ENCODE measurements around the gene ACER1. TPM values are rescaled to one million over a fixed set of nuclear protein-coding genes. Genes with fewer than 3 reads are reported as not detected.
"Not testable (repeated sequence)": the region's sequence is repeated elsewhere in the genome, so short reads cannot be mapped to it uniquely, and the experiment has no call there.

ACER1 gene
- total RNA-seq, 1 donor from 2014 or later: 0.14 TPM

- DNase-seq (ENCODE audit: low spot score): no peak
These were observed 23.8 kb upstream of the ACER1 start for GRCh38 chr19:6357174-6357573.

- DNase-seq (ENCODE audit: low spot score): not testable (repeated sequence)
These were observed 22.1 kb upstream of the ACER1 start for GRCh38 chr19:6355321-6356040.

- no peak for DNase-seq (ENCODE audit: low spot score)
These were observed 20.8 kb upstream of the ACER1 start for GRCh38 chr19:6354098-6354674.

- DNase-seq (ENCODE audit: low spot score): no peak
These were observed 19.2 kb upstream of the ACER1 start for GRCh38 chr19:6352381-6353165.

- no peak for DNase-seq (ENCODE audit: low spot score)
These were observed 17.3 kb upstream of the ACER1 start for GRCh38 chr19:6350688-6351087.

GRCh38 chr19:6349271-6349670 is 15.9 kb upstream of the ACER1 start:
- not testable (repeated sequence) for DNase-seq (ENCODE audit: low spot score)

- no peak for DNase-seq (ENCODE audit: low spot score)
These were observed 10.1 kb upstream of the ACER1 start for GRCh38 chr19:6343462-6343861.

GRCh38 chr19:6340493-6341201 is 7.2 kb upstream of the ACER1 start:
- DNase-seq (ENCODE audit: low spot score): no peak

GRCh38 chr19:6334490-6335285 is 1.3 kb upstream of the ACER1 start:
- no peak for DNase-seq (ENCODE audit: low spot score)

GRCh38 chr19:6326815-6327214 is 6.6 kb downstream of the ACER1 start:
- DNase-seq (ENCODE audit: low spot score): no peak

- no peak for DNase-seq (ENCODE audit: low spot score)
These were observed 7.8 kb downstream of the ACER1 start for GRCh38 chr19:6325614-6326013.

- DNase-seq (ENCODE audit: low spot score): no peak
These were observed 8.7 kb downstream of the ACER1 start for GRCh38 chr19:6324757-6325156.

GRCh38 chr19:6322284-6322683 is 11.1 kb downstream of the ACER1 start:
- no peak for DNase-seq (ENCODE audit: low spot score)

GRCh38 chr19:6319376-6319775 is 14.0 kb downstream of the ACER1 start:
- DNase-seq (ENCODE audit: low spot score): no peak

- DNase-seq (ENCODE audit: low spot score): no peak
These were observed 14.6 kb downstream of the ACER1 start for GRCh38 chr19:6318772-6319171.

GRCh38 chr19:6315646-6316045 is 17.8 kb downstream of the ACER1 start:
- not testable (repeated sequence) for DNase-seq (ENCODE audit: low spot score)

GRCh38 chr19:6313398-6313969 is 19.9 kb downstream of the ACER1 start:
- no peak for DNase-seq (ENCODE audit: low spot score)

GRCh38 chr19:6312018-6312417 is 21.4 kb downstream of the ACER1 start:
- DNase-seq (ENCODE audit: low spot score): no peak

GRCh38 chr19:6298413-6298812 is 35.0 kb downstream of the ACER1 start:
- DNase-seq (ENCODE audit: low spot score): no peak

GRCh38 chr19:6297202-6297601 is 36.2 kb downstream of the ACER1 start:
- DNase-seq (ENCODE audit: low spot score): no peak

- DNase-seq (ENCODE audit: low spot score): no peak
These were observed 41.4 kb downstream of the ACER1 start for GRCh38 chr19:6292006-6292405.

All from mucosa of gallbladder (tissue), 1 donor.